Measurements from ENCODE around the gene SPHKAP.
"Not testable (repeated sequence)": the region's sequence is repeated elsewhere in the genome, so short reads cannot be mapped to it uniquely, and the experiment has no call there.

Gene SPHKAP

GRCh38 chr2:228103379-228103778 lies 78.1 kb downstream of the SPHKAP start:
- DNase-seq (ENCODE audit: low read depth): no peak

- no peak for DNase-seq (ENCODE audit: low read depth)
These were observed 78.5 kb downstream of the SPHKAP start for GRCh38 chr2:228102949-228103348.

- no peak for DNase-seq (ENCODE audit: low read depth)
These were observed 87.0 kb downstream of the SPHKAP start for GRCh38 chr2:228094377-228094921.

GRCh38 chr2:228092056-228092455 lies 89.4 kb downstream of the SPHKAP start:
- DNase-seq (ENCODE audit: low read depth): no peak

- no peak for DNase-seq (ENCODE audit: low read depth)
These were observed 94.9 kb downstream of the SPHKAP start for GRCh38 chr2:228086561-228086960.

- DNase-seq (ENCODE audit: low read depth): no peak
These were observed 96.8 kb downstream of the SPHKAP start for GRCh38 chr2:228084717-228085116.

- no peak for DNase-seq (ENCODE audit: low read depth)
These were observed 98.4 kb downstream of the SPHKAP start for GRCh38 chr2:228083131-228083530.

- DNase-seq (ENCODE audit: low read depth): no peak
These were observed 98.9 kb downstream of the SPHKAP start for GRCh38 chr2:228082571-228082970.

- no peak for DNase-seq (ENCODE audit: low read depth)
These were observed 102.3 kb downstream of the SPHKAP start for GRCh38 chr2:228079194-228079593.

GRCh38 chr2:228076695-228077094 lies 104.8 kb downstream of the SPHKAP start:
- not testable (repeated sequence) for DNase-seq (ENCODE audit: low read depth)

GRCh38 chr2:228072669-228073068 lies 108.8 kb downstream of the SPHKAP start:
- no peak for DNase-seq (ENCODE audit: low read depth)

- DNase-seq (ENCODE audit: low read depth): no peak
These were observed 114.2 kb downstream of the SPHKAP start for GRCh38 chr2:228067309-228067708.

- no peak for DNase-seq (ENCODE audit: low read depth)
These were observed 115.2 kb downstream of the SPHKAP start for GRCh38 chr2:228066126-228066798.

- DNase-seq (ENCODE audit: low read depth): no peak
These were observed 115.8 kb downstream of the SPHKAP start for GRCh38 chr2:228065686-228066085.

- DNase-seq (ENCODE audit: low read depth): no peak
These were observed 116.6 kb downstream of the SPHKAP start for GRCh38 chr2:228064796-228065315.

- no peak for DNase-seq (ENCODE audit: low read depth)
These were observed 117.5 kb downstream of the SPHKAP start for GRCh38 chr2:228064024-228064423.

- peak; percentile 24 for DNase-seq (ENCODE audit: low read depth)
These were observed 117.9 kb downstream of the SPHKAP start for GRCh38 chr2:228063558-228063957.

GRCh38 chr2:228059735-228060134 lies 121.8 kb downstream of the SPHKAP start:
- peak; percentile 21 for DNase-seq (ENCODE audit: low read depth)

GRCh38 chr2:228056293-228057097 lies 125.0 kb downstream of the SPHKAP start:
- DNase-seq (ENCODE audit: low read depth): no peak

GRCh38 chr2:228048838-228049490 lies 132.5 kb downstream of the SPHKAP start:
- DNase-seq (ENCODE audit: low read depth): peak; percentile 56

- no peak for DNase-seq (ENCODE audit: low read depth)
These were observed 140.5 kb downstream of the SPHKAP start for GRCh38 chr2:228040995-228041394.

- DNase-seq (ENCODE audit: low read depth): peak; percentile 29
These were observed 141.5 kb downstream of the SPHKAP start for GRCh38 chr2:228039752-228040534.
